ENCODE data around the gene HCFC1. TPM values are rescaled to one million over a fixed set of nuclear protein-coding genes. Genes with fewer than 3 reads are reported as not detected.

HCFC1 gene
- total and polyA plus RNA-seq, 7 donors = 7.4 to 57.3 (median 25.8) TPM

GRCh38 chrX:154016366-154017076, 44.9 kb upstream of the HCFC1 start:
- no peaks in the 10 kb centered on the region for H3K9me3 ChIP-seq
- DNase-seq = no peak
- peaks cover 0 to 2% (median 0%) of the 10 kb centered on the region in 3 donors for H3K27me3 ChIP-seq
- H3K4me1 ChIP-seq = peaks cover 0 to 32% (median 19%) of the 10 kb centered on the region in 4 donors
- H3K27ac ChIP-seq = no peak overlapping the region
- peaks cover 0 to 16% (median 0%) of the 10 kb centered on the region in 4 donors for H3K36me3 ChIP-seq
- intact Hi-C loops (cut with DNase I) = no loop called here
- WGBS, 2 donors = 88 to 94% methylated on average over 24 of the region's 24 CpGs
- no peak overlapping the region for H3K4me3 ChIP-seq
- TF ChIP-seq POLR2AphosphoS5 (IDR thresholded peaks at IDR 0.05) (no peak), CTCF (IDR thresholded peaks at IDR 0.05) (no peak), EP300 (IDR thresholded peaks at IDR 0.05) (no peak), POLR2A (IDR thresholded peaks at IDR 0.05) (no peak)

GRCh38 chrX:154015581-154016264, 44.1 kb upstream of the HCFC1 start:
- intact Hi-C loops (cut with DNase I) = no loop called here
- Histone ChIP-seq H3K4me1 (peaks cover 0 to 24% (median 14%) of the 10 kb centered on the region in 4 donors), H3K36me3 (peaks cover 0 to 16% (median 0%) of the 10 kb centered on the region in 4 donors), H3K27ac (no peak overlapping the region), H3K4me3 (no peak overlapping the region), H3K27me3 (peaks cover 0 to 2% (median 0%) of the 10 kb centered on the region in 3 donors), H3K9me3 (no peaks in the 10 kb centered on the region)
- TF ChIP-seq POLR2A (IDR thresholded peaks at IDR 0.05) (no peak), EP300 (IDR thresholded peaks at IDR 0.05) (no peak), CTCF (IDR thresholded peaks at IDR 0.05) (no peak), POLR2AphosphoS5 (IDR thresholded peaks at IDR 0.05) (no peak)
- DNase-seq = no peak
- 85 to 88% methylated on average over 16 of the region's 16 CpGs for WGBS, 2 donors

- 84 to 87% methylated on average over 24 of the region's 24 CpGs for WGBS, 2 donors
- H3K36me3 ChIP-seq = peaks cover 0 to 16% (median 0%) of the 10 kb centered on the region in 4 donors
Observed at GRCh38 chrX:154014429-154015380, 43.1 kb upstream of the HCFC1 start.

More at GRCh38 chrX:154014429-154015380, 43.1 kb upstream of the HCFC1 start:
- H3K9me3 ChIP-seq = no peaks in the 10 kb centered on the region
- no peak overlapping the region for H3K4me3 ChIP-seq
- no peak overlapping the region for H3K27ac ChIP-seq
- peaks cover 0 to 2% (median 0%) of the 10 kb centered on the region in 3 donors for H3K27me3 ChIP-seq
- no peak for DNase-seq
- peaks cover 0 to 18% (median 11%) of the 10 kb centered on the region in 4 donors for H3K4me1 ChIP-seq
- intact Hi-C loops (cut with DNase I) = loop anchor here (5.0 kb wide), 1 partner anchor 83 kb away; the partner anchor contains the start of gene MECP2
- TF ChIP-seq EP300 (IDR thresholded peaks at IDR 0.05) (no peak), POLR2AphosphoS5 (IDR thresholded peaks at IDR 0.05) (no peak), POLR2A (IDR thresholded peaks at IDR 0.05) (no peak), CTCF (IDR thresholded peaks at IDR 0.05) (no peak)
